Gastrocnemius medialis (tissue), 4 donors: ENCODE measurements around the gene YPEL1. TPM values are rescaled to one million over a fixed set of nuclear protein-coding genes. Genes with fewer than 3 reads are reported as not detected.

ENCODE experiments used
- ATAC-seq, 2 donors: fragments of 150-250 bp; one replicate each; pipeline ENCODE4 v1.9.1; 2016
- DNase-seq, 2 donors: peaks; one replicate each; pipeline ENCODE4 v3.0.0-alpha.2; 2019
- H3K27ac ChIP-seq, 4 donors: fragments of 200-600 bp; sonication (generic); 1 replicate in 1 of 4; 2 replicates in 3 of 4; pipeline ENCODE4 v1.5.1; 2016 to 2018; ENCODE audit warnings: mild to moderate bottlenecking in 2 of 4, moderate library complexity in 1 of 4
- H3K27me3 ChIP-seq, 3 donors: fragments of 200-600 bp; sonication (generic) in 2 of 3; 1 replicate in 1 of 3; 2 replicates in 2 of 3; pipeline versions ENCODE4 v1.5.1 to v1.6.0; 2016 to 2019; ENCODE audit warnings: mild to moderate bottlenecking in 1 of 3, moderate library complexity in 1 of 3
- H3K36me3 ChIP-seq, 2 donors: fragments of 200-600 bp; sonication (generic) in 1 of 2; one replicate each; pipeline ENCODE4 v1.5.1; 2017 to 2018
- H3K4me1 ChIP-seq, 2 donors: fragments of 200-600 bp; sonication (generic) in 1 of 2; one replicate each; pipeline ENCODE4 v1.5.1; 2016 to 2017; ENCODE audit warnings: mild to moderate bottlenecking in 2 of 2
- H3K4me3 ChIP-seq, 4 donors: fragments of 200-600 bp; sonication (generic) in 3 of 4; 1 replicate in 1 of 4; 2 replicates in 3 of 4; pipeline ENCODE4 v1.5.1; 2016 to 2019; ENCODE audit warnings: mild to moderate bottlenecking in 2 of 4
- H3K9me3 ChIP-seq, 3 donors: fragments of 200-600 bp; sonication (generic) in 2 of 3; 1 replicate in 1 of 3; 2 replicates in 2 of 3; pipeline ENCODE4 v1.5.1; 2016 to 2019
- CTCF ChIP-seq, 5 experiments: fragments of 450-650 bp in 3 of 5; fragments of 200-600 bp in 2 of 5; sonication (generic) in 2 of 5; IDR thresholded peaks in 4 of 5; conservative IDR thresholded peaks in 1 of 5; 1 replicate in 4 of 5; 2 replicates in 1 of 5; pipeline ENCODE4 v1.5.1; 2016 to 2019; ENCODE audit warnings: antibody characterized with exemption in 5 of 5, mild to moderate bottlenecking in 3 of 5, moderate library complexity in 3 of 5
- POLR2A ChIP-seq, 2 donors: fragments of 450-650 bp; IDR thresholded peaks; one replicate each; pipeline ENCODE4 v1.6.1; 2017; ENCODE audit warnings: antibody characterized with exemption in 2 of 2, mild to moderate bottlenecking in 2 of 2, moderate library complexity in 2 of 2
- in situ Hi-C, 4 donors: fragments of 200-750 bp; cut with MboI; loops; one replicate each; pipeline versions ENCODE4 v1.15.0 to v1.8.0; 2017; ENCODE audit warnings: low sequenced_read_pairs in 4 of 4
- intact Hi-C: fragments of 100-400 bp; cut with DNase I; formaldehyde crosslinking; loops from one replicate; pipeline ENCODE4 v1.15.1; 2023; ENCODE audit warnings: low total_unique reads
- total RNA-seq, 4 donors: library from RNA; depleted of rRNA; stranded (reverse); fragments of >200 nt; gene quantifications; one replicate each; pipeline versions ENCODE4 v1.1.0 to v1.2.3, GENCODE V29; 2016

The YPEL1 gene
- total RNA-seq, 4 donors from 2014 or later = 23.6 to 42.1 (median 36.4) TPM

- DNase-seq (peak; percentile 83 to 90), ATAC-seq (peak; percentile 72 to 74)
- in situ Hi-C loops = loop anchor here (5.0 to 10.0 kb wide), 3 partner anchors 221 to 231 kb away; no protein-coding TSS in a partner anchor
- Histone ChIP-seq H3K9me3 (no peaks in the 10 kb centered on the region), H3K4me1 (peaks cover 24 to 39% of the 10 kb centered on the region in 2 donors), H3K27ac (peak overlapping the region; percentile 75 to 82 (median 81)), H3K27me3 (no peaks in the 10 kb centered on the region), H3K4me3 (no peak overlapping the region), H3K36me3 (peaks cover 0 to 4% of the 10 kb centered on the region in 2 donors)
- intact Hi-C loops = loop anchor here (1.0 to 5.0 kb wide), 4 partner anchors 21 to 153 kb away; partner anchors contain the start of genes MAPK1 and YPEL1
- TF ChIP-seq POLR2A (IDR thresholded peaks at IDR 0.05) (peak in 1 of 2 donors; percentile 33), CTCF (IDR thresholded peaks at IDR 0.05 in 4 of 5, conservative IDR thresholded peaks at IDR 0.05 in 1 of 5) (no peak)
Observed at GRCh38 chr22:21714059-21714770, 21.4 kb downstream of the YPEL1 start.

GRCh38 chr22:21713428-21714058 lies 22.1 kb downstream of the YPEL1 start:
- peak; percentile 3 to 7 for ATAC-seq
- Histone ChIP-seq H3K4me3 (peak overlapping the region in 2 of 4 donors; percentile 4 to 16), H3K36me3 (peaks cover 0 to 9% of the 10 kb centered on the region in 2 donors), H3K27me3 (no peaks in the 10 kb centered on the region), H3K27ac (peak overlapping the region; percentile 75 to 82 (median 81)), H3K4me1 (peaks cover 27 to 44% of the 10 kb centered on the region in 2 donors), H3K9me3 (no peaks in the 10 kb centered on the region)
- TF ChIP-seq CTCF (IDR thresholded peaks at IDR 0.05 in 4 of 5, conservative IDR thresholded peaks at IDR 0.05 in 1 of 5) = peak in 1 of 5 experiments; percentile 17
- TF ChIP-seq POLR2A (IDR thresholded peaks at IDR 0.05) = no peak
- intact Hi-C loops (loop anchor here (1.0 to 5.0 kb wide), 6 partner anchors 22 to 239 kb away; partner anchors contain the start of genes MAPK1, PPM1F and YPEL1), in situ Hi-C loops (loop anchor here (5.0 to 10.0 kb wide), 3 partner anchors 221 to 231 kb away; no protein-coding TSS in a partner anchor)
- DNase-seq = peak in 1 of 2 donors; percentile 36

- no peaks in the 10 kb centered on the region for H3K27me3 ChIP-seq
- peaks cover 0 to 9% of the 10 kb centered on the region in 2 donors for H3K36me3 ChIP-seq
- no peaks in the 10 kb centered on the region for H3K9me3 ChIP-seq
- peak; percentile 74 to 78 (median 77) for TF ChIP-seq CTCF (IDR thresholded peaks at IDR 0.05 in 4 of 5, conservative IDR thresholded peaks at IDR 0.05 in 1 of 5)
- no peak for TF ChIP-seq POLR2A (IDR thresholded peaks at IDR 0.05)
- DNase-seq (peak; percentile 42 to 62), ATAC-seq (peak; percentile 63 to 71)
- in situ Hi-C loops = loop anchor here (5.0 to 10.0 kb wide), 3 partner anchors 222 to 232 kb away; no protein-coding TSS in a partner anchor
- peak overlapping the region; percentile 75 to 82 (median 81) for H3K27ac ChIP-seq
- peaks cover 33 to 50% of the 10 kb centered on the region in 2 donors for H3K4me1 ChIP-seq
- H3K4me3 ChIP-seq = peak overlapping the region in 2 of 4 donors; percentile 4 to 16
- intact Hi-C loops = loop anchor here (1.0 to 5.0 kb wide), 4 partner anchors 124 to 240 kb away; partner anchors contain the start of gene PPM1F
Observed at GRCh38 chr22:21712751-21713427, 22.7 kb downstream of the YPEL1 start.

GRCh38 chr22:21711851-21712250 lies 23.7 kb downstream of the YPEL1 start:
- no peaks in the 10 kb centered on the region for H3K9me3 ChIP-seq
- no peaks in the 10 kb centered on the region for H3K27me3 ChIP-seq
- ATAC-seq = no peak
- H3K36me3 ChIP-seq = peaks cover 0 to 9% of the 10 kb centered on the region in 2 donors
- no peak for TF ChIP-seq CTCF (IDR thresholded peaks at IDR 0.05 in 4 of 5, conservative IDR thresholded peaks at IDR 0.05 in 1 of 5)
- no peak for TF ChIP-seq POLR2A (IDR thresholded peaks at IDR 0.05)
- in situ Hi-C loops = loop anchor here (5.0 to 10.0 kb wide), 3 partner anchors 223 to 233 kb away; no protein-coding TSS in a partner anchor
- intact Hi-C loops = loop anchor here (2.0 to 5.0 kb wide), 3 partner anchors 125 to 241 kb away; partner anchors contain the start of gene PPM1F
- no peak for DNase-seq
- peaks cover 43 to 57% of the 10 kb centered on the region in 2 donors for H3K4me1 ChIP-seq
- H3K27ac ChIP-seq = no peak overlapping the region
- H3K4me3 ChIP-seq = no peak overlapping the region
